Thyroid gland (tissue), 4 donors: ENCODE measurements around the gene AMPD3. TPM values are rescaled to one million over a fixed set of nuclear protein-coding genes. Genes with fewer than 3 reads are reported as not detected.

ENCODE experiments used
- DNase-seq, 2 donors: peaks; one replicate each; pipeline ENCODE4 v3.0.0-alpha.2; 2019
- H3K27ac ChIP-seq, 3 donors: fragments of 200-600 bp; sonication (generic); 1 replicate in 2 of 3; 2 replicates in 1 of 3; pipeline ENCODE4 v1.5.1; 2016 to 2019; ENCODE audit warnings: mild to moderate bottlenecking in 1 of 3, moderate library complexity in 1 of 3
- H3K27me3 ChIP-seq: fragments of 200-600 bp; sonication (generic); one replicate; pipeline ENCODE4 v1.5.1; 2019
- H3K36me3 ChIP-seq, 2 donors: fragments of 200-600 bp; sonication (generic); one replicate each; pipeline ENCODE4 v1.5.1; 2016 to 2019
- H3K4me1 ChIP-seq, 2 donors: fragments of 200-600 bp; sonication (generic); one replicate each; pipeline ENCODE4 v1.5.1; 2017 to 2019
- H3K4me3 ChIP-seq, 3 donors: fragments of 200-600 bp; sonication (generic); replicated peaks in 1 of 3; 1 replicate in 2 of 3; 2 replicates in 1 of 3; pipeline ENCODE4 v1.5.1; 2016; ENCODE audit warnings: mild to moderate bottlenecking in 1 of 3
- H3K9me3 ChIP-seq: fragments of 200-600 bp; sonication (generic); one replicate; pipeline ENCODE4 v1.5.1; 2017
- CTCF ChIP-seq, 6 experiments: fragments of 200-600 bp in 3 of 6; fragments of 450-650 bp in 3 of 6; sonication (generic) in 3 of 6; IDR thresholded peaks; one replicate each; pipeline ENCODE4 v1.5.1; 2016 to 2019; ENCODE audit warnings: antibody characterized with exemption in 6 of 6, mild to moderate bottlenecking in 2 of 6, inconsistent platforms in 1 of 6, moderate library complexity in 1 of 6
- POLR2A ChIP-seq, 2 donors: fragments of 450-650 bp; IDR thresholded peaks; one replicate each; pipeline ENCODE4 v1.6.1; 2017; ENCODE audit warnings: antibody characterized with exemption in 2 of 2, mild to moderate bottlenecking in 2 of 2, moderate library complexity in 1 of 2
- WGBS, 2 donors: methylation state at CpG; one replicate each; pipeline ENCODE4 v1.1.5; 2017; 5-methylcytosine and 5-hydroxymethylcytosine counted together
- intact Hi-C: fragments of 100-400 bp; cut with DNase I; formaldehyde crosslinking; loops from one replicate; pipeline ENCODE4 v1.15.1; 2023
- total RNA-seq, 4 donors: library from RNA; depleted of rRNA; stranded (reverse); fragments of >200 nt; gene quantifications; one replicate each; pipeline ENCODE4 v1.2.3, GENCODE V29; 2016

The AMPD3 gene
- total RNA-seq, 4 donors from 2014 or later = 3.8 to 13.0 (median 7.6) TPM

GRCh38 chr11:10486161-10486840 lies 31.2 kb downstream of the AMPD3 start:
- no peak for DNase-seq

GRCh38 chr11:10487002-10487647 lies 32.1 kb downstream of the AMPD3 start:
- H3K27me3 ChIP-seq = no peaks in the 10 kb centered on the region
- WGBS, 2 donors = 94 to 95% methylated on average over 16 of the region's 16 CpGs
- no peak for DNase-seq

More at GRCh38 chr11:10486161-10486840, 31.2 kb downstream of the AMPD3 start:
- no peak overlapping the region for H3K4me3 ChIP-seq
- H3K36me3 ChIP-seq = no peaks in the 10 kb centered on the region
- H3K9me3 ChIP-seq = no peaks in the 10 kb centered on the region
- peaks cover 10 to 33% of the 10 kb centered on the region in 2 donors for H3K4me1 ChIP-seq
- no peak for TF ChIP-seq POLR2A (IDR thresholded peaks at IDR 0.05)
- no peak for TF ChIP-seq CTCF (IDR thresholded peaks at IDR 0.05)
- intact Hi-C loops = no loop called here
- WGBS, 2 donors = 95% methylated on average over 7 to 10 of the region's 10 CpGs
- H3K27ac ChIP-seq = no peak overlapping the region
- no peaks in the 10 kb centered on the region for H3K27me3 ChIP-seq

DNA sequence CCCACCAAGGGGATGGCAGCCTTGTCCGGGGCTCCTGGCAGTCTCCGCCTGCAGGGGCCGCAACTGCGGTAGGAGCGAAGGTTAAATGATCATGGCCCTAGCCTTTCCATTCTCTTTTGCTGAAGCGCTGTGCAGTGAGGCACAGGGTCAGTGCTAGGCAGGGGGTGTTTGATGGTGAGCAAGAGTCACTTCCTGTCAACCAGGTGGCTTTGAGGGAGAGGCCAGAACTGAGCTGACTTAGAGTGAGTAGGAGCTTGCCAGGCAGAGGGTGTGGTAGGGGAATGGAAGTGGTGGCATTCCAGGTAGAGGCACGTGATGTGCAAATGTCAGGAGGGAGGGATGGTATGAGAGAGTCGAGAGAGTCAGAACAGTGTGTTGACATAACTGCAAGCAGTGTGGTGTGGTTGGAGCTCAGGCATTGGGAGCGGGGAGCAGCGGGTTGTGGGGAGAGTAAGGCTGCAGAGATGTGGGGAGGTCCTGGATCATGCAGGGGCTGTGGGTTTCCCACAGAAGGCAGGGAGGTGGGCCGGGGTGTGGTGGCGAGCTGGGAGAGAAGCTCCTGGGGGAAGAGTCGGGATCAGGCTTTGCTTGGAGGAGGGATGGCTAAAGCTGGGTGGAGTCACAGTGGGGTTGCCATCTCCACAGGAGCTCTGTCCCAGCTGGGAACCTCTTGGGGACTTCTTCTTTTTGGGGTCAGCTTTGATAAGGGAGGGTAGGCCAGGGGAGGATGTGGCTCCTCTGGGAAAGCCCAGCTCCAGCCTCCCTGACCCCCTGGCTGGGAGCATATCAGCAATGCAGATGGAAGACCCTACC lies 33.3 kb downstream of the AMPD3 start:
- peaks cover 10 to 33% of the 10 kb centered on the region in 2 donors for H3K4me1 ChIP-seq
- 85 to 87% methylated on average over 13 of the region's 13 CpGs for WGBS, 2 donors
- peaks cover 0 to 1% of the 10 kb centered on the region in 2 donors for H3K36me3 ChIP-seq
- intact Hi-C loops = no loop called here
- no peaks in the 10 kb centered on the region for H3K9me3 ChIP-seq
- peak; percentile 42 to 81 for DNase-seq
- H3K27me3 ChIP-seq = no peaks in the 10 kb centered on the region
- TF ChIP-seq CTCF (IDR thresholded peaks at IDR 0.05) (no peak), POLR2A (IDR thresholded peaks at IDR 0.05) (no peak)
- H3K4me3 ChIP-seq = no peak overlapping the region
- H3K27ac ChIP-seq = peak overlapping the region in 1 of 3 donors; percentile 59

More at GRCh38 chr11:10487002-10487647, 32.1 kb downstream of the AMPD3 start:
- TF ChIP-seq POLR2A (IDR thresholded peaks at IDR 0.05) = no peak
- no peak for TF ChIP-seq CTCF (IDR thresholded peaks at IDR 0.05)
- no peak overlapping the region for H3K4me3 ChIP-seq
- H3K36me3 ChIP-seq = no peaks in the 10 kb centered on the region
- intact Hi-C loops = no loop called here
- no peak overlapping the region for H3K27ac ChIP-seq
- no peaks in the 10 kb centered on the region for H3K9me3 ChIP-seq
- peaks cover 10 to 33% of the 10 kb centered on the region in 2 donors for H3K4me1 ChIP-seq

DNA sequence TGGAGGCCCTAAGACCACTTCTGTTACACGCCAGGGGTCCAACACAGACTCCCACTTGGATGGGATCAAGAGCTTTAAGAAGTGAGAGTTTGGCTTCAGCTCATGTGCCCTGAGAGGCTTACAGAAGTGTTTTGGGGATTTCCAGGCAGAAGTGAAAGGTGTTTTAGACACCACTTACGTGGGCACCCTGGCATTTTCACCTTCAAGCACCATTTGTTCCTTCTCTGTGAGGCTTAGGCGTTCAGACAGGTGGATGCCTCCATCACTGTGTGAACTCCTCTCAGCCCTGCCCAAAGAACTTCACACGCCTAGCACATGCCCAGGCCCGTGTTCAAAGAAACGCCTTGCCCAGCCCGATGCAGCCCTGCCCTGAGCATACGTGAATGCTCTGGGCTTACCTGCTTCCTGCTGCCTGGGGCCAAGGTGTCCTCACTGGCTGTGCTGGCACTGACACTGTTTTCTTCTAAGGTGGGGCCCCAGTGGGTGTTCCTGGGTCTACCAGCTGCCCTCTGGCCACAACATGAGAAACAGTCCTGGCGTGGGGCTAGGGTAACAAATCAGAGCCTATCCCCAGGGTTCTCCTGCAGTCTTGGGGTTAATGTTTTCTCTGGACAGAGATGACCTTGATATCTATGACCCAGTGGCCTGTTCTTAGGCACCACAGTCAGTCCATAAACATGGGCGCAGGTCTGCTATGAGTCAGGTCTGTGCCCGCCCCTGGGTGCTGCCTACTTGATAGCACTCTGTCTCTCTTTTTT lies 34.0 kb downstream of the AMPD3 start:
- peak; percentile 80 to 85 for DNase-seq
- H3K9me3 ChIP-seq = no peaks in the 10 kb centered on the region
- H3K36me3 ChIP-seq = peaks cover 0 to 3% of the 10 kb centered on the region in 2 donors
- H3K27ac ChIP-seq = peak overlapping the region in 2 of 3 donors; percentile 59 to 62
- peaks cover 10 to 33% of the 10 kb centered on the region in 2 donors for H3K4me1 ChIP-seq
- no peaks in the 10 kb centered on the region for H3K27me3 ChIP-seq
- WGBS, 2 donors = 57 to 69% methylated on average over 11 of the region's 11 CpGs
- no peak overlapping the region for H3K4me3 ChIP-seq
- no peak for TF ChIP-seq CTCF (IDR thresholded peaks at IDR 0.05)
- intact Hi-C loops = no loop called here
